ENCODE results near the gene PLA2G2F.

Gene PLA2G2F

DNA sequence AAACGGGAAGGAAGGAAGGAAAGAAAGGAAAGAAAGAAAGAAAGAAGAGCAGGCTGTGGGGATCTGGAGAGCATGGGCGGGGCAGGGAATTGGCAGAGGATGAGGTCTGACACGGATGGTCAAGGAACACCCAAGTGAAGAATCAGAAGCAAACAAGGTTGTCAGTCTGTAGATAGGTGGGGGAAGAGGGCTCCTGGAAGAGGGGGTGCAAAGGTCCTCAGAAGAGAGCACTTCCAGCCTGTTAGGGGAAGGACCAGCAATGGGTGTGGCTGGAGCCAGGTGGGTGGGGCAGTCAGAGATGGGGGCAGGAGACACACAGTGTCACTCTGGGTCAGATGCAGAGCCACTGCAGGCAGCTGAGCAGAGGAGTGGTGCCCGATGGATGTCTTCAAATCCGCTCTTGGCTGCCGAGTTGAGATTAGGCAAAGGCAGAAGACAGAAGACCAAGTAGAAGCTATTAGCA lies 58.2 kb downstream of the PLA2G2F start:
- peaks cover 58% of the 10 kb centered on the region for H3K27me3 Mint-ChIP-seq
- H3K36me3 Mint-ChIP-seq: no peaks in the 10 kb centered on the region
- H3K4me3 Mint-ChIP-seq: no peak overlapping the region
- no peak overlapping the region for H3K27ac Mint-ChIP-seq
- no peak for ATAC-seq
- peaks cover 6% of the 10 kb centered on the region for H3K4me1 Mint-ChIP-seq
- H3K9me3 Mint-ChIP-seq: no peaks in the 10 kb centered on the region

DNA sequence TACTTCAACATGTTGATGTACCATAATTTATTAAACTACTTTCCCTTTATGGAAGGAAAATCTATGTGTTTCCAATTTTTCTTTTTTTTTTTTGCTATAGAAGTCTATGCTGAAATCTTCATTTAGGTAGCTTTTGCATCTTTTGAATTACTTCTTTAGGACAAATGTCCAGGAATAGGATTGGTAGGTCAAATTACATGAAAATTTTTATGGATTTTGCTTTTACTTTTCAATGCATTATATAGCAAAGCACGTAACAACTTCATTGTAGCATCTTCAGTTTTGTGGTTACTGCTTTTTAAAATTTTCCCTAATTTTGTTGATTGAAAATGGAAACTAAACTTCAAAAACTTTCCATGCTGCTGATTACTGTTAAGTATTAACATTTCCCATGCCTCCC lies 59.2 kb downstream of the PLA2G2F start:
- H3K4me1 Mint-ChIP-seq: peaks cover 6% of the 10 kb centered on the region
- ATAC-seq: no peak
- no peak overlapping the region for H3K27ac Mint-ChIP-seq
- no peaks in the 10 kb centered on the region for H3K9me3 Mint-ChIP-seq
- H3K4me3 Mint-ChIP-seq: no peak overlapping the region
- H3K27me3 Mint-ChIP-seq: peaks cover 67% of the 10 kb centered on the region
- H3K36me3 Mint-ChIP-seq: no peaks in the 10 kb centered on the region

DNA sequence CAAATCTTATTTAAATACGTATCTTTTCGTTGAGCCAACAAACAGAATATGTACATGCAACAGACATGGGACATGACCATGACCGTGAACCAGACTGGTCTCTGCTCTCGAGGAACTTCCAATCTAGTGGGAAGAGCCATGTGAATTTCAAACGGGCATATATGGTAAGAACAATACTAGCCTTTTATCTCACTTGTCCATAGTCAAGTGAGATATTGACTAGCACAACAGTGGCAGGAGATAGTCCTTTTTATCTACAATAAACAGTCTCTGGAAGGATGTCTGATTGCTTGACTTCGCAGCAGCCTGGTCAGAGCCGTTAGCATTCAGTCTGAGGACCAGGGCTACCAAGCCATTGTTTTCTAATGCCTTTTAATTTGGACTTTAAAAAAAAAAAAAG lies 59.8 kb downstream of the PLA2G2F start:
- Mint-ChIP-seq H3K4me1 (peaks cover 6% of the 10 kb centered on the region), H3K9me3 (no peaks in the 10 kb centered on the region), H3K36me3 (no peaks in the 10 kb centered on the region), H3K27ac (no peak overlapping the region), H3K4me3 (no peak overlapping the region), H3K27me3 (peaks cover 74% of the 10 kb centered on the region)
- no peak for ATAC-seq

DNA sequence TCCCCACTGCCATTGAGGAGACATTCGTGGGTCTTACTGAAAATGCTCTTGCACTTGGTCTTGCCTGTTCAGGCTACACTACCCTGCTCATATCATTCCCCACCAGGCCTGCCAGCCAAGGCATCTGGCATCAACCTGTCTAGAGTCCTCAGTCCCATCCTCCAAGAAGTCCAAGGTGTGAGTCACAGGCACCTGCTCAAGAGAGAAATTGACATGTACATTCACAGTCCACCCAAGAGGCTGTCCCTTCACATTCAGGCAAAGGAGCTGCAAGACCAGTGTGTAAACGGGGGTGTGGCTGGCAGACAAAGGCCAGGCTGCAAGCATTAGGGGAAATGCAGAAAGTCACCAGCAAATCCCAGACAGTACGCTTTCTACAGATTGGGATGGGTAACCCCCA lies 60.3 kb downstream of the PLA2G2F start:
- no peak overlapping the region for H3K4me3 Mint-ChIP-seq
- no peak overlapping the region for H3K27ac Mint-ChIP-seq
- H3K4me1 Mint-ChIP-seq: peaks cover 6% of the 10 kb centered on the region
- no peaks in the 10 kb centered on the region for H3K9me3 Mint-ChIP-seq
- no peak for ATAC-seq
- H3K27me3 Mint-ChIP-seq: peaks cover 79% of the 10 kb centered on the region
- H3K36me3 Mint-ChIP-seq: no peaks in the 10 kb centered on the region

DNA sequence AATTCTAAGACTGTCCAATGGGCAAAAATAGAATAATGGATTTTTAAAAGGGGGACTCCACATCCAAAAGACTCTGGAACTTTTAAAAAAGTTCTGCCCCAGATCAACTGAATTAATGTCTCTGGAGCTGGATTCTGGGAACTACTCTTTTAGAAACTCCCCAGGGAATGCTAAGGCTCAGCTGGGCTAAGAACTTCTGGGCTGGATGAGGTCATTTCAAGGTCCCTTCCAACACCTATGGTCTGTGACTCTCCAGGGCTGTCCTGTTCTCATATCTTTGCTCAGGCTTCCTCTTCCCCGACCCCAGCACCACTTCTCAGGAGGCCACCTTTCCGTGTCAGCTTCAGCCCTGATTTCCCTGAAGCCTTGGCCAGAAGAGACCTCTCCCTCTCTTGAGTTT lies 60.7 kb downstream of the PLA2G2F start:
- Mint-ChIP-seq H3K4me1 (peaks cover 6% of the 10 kb centered on the region), H3K9me3 (no peaks in the 10 kb centered on the region), H3K4me3 (no peak overlapping the region), H3K36me3 (no peaks in the 10 kb centered on the region), H3K27me3 (peaks cover 82% of the 10 kb centered on the region), H3K27ac (no peak overlapping the region)
- no peak for ATAC-seq

Data from stimulated activated memory B cell treated with anti-CD40 and anti-IgM and Interleukin-4, amounts not matched to agents 10 μg/mL and 1 μg/mL and 100 μg/mL, for 72 hours (primary cell).